ENCODE measurements around the gene OSTM1.

Gene OSTM1

DNA sequence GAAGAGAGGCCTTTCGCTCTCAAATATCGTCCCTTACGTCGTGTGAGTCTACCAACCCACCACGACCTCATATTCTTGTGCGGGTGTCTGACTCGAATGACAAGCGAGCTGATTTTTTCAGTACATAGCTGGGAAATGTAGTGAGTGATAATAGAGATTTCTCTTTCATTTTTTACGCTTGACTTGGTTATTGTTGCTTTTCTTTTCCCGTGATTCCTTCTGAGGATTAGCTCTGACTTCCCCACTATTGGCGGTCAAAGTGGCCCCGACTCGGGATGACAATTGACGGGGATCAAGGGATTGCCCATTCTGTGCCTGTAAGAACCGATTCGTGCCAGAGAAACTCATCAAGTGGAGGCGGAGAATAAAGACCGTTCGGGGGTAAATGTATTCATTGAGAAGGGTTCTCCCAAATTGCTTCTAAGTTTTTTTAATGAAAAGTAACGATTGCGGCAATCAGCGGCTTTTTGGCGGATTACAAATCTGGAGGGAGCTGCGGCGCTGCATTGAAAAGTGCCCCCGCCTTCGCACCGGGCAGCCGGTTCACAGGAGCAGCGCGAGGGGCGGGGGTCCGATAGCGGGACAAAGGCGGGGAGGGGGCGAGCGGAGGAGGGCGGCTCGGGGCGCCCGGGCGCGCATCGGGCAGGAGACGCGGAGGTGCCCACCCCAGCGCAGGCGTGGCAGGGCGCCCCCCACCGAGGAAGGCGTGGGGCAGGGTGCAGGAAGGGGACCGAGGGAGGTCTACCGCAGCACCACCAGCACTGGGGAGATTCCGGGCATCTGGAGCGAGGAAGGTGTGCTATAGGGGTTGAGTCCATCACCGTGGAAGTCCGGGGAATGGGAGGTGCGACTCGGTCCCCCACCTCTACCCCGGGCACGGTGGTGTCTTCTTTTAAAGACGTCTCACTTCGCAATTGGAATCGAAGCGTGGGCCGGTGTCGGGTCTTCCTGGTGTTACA is 44.5 kb upstream of the OSTM1 start:
- no peak for DNase-seq (ENCODE audit: low read depth)
- TF ChIP-seq, protein P1, sequence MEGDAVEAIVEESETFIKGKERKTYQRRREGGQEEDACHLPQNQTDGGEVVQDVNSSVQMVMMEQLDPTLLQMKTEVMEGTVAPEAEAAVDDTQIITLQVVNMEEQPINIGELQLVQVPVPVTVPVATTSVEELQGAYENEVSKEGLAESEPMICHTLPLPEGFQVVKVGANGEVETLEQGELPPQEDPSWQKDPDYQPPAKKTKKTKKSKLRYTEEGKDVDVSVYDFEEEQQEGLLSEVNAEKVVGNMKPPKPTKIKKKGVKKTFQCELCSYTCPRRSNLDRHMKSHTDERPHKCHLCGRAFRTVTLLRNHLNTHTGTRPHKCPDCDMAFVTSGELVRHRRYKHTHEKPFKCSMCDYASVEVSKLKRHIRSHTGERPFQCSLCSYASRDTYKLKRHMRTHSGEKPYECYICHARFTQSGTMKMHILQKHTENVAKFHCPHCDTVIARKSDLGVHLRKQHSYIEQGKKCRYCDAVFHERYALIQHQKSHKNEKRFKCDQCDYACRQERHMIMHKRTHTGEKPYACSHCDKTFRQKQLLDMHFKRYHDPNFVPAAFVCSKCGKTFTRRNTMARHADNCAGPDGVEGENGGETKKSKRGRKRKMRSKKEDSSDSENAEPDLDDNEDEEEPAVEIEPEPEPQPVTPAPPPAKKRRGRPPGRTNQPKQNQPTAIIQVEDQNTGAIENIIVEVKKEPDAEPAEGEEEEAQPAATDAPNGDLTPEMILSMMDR (IDR thresholded peaks at IDR 0.05; ENCODE audit: control insufficient read depth, extremely low read depth, insufficient read depth), result no peak
- H3K4me3 ChIP-seq (ENCODE audit: low read depth, low read length), result no peak overlapping the region

DNA sequence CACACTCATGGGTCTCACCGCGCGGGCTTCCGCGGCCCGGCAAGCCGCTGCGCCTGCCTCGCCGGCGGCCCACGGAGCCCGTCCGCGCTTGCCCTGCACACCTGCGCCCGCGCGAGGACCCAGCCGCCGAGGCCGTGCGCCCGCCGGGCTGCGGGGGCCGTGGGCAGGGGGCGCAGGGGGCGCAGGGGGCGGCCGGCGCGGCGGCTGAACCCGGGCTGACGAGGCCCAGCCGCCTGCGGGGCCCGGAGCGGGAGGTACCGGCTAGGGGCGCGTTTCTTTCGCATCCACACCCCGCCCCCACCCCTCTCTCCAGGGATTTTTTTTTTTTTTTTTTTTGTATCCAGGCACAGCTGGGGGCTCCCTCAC is 43.8 kb upstream of the OSTM1 start:
- no peak for DNase-seq (ENCODE audit: low read depth)
- TF ChIP-seq, protein P1 (IDR thresholded peaks at IDR 0.05; ENCODE audit: control insufficient read depth, extremely low read depth, insufficient read depth), result no peak
- no peak overlapping the region for H3K4me3 ChIP-seq (ENCODE audit: low read depth, low read length)

DNA sequence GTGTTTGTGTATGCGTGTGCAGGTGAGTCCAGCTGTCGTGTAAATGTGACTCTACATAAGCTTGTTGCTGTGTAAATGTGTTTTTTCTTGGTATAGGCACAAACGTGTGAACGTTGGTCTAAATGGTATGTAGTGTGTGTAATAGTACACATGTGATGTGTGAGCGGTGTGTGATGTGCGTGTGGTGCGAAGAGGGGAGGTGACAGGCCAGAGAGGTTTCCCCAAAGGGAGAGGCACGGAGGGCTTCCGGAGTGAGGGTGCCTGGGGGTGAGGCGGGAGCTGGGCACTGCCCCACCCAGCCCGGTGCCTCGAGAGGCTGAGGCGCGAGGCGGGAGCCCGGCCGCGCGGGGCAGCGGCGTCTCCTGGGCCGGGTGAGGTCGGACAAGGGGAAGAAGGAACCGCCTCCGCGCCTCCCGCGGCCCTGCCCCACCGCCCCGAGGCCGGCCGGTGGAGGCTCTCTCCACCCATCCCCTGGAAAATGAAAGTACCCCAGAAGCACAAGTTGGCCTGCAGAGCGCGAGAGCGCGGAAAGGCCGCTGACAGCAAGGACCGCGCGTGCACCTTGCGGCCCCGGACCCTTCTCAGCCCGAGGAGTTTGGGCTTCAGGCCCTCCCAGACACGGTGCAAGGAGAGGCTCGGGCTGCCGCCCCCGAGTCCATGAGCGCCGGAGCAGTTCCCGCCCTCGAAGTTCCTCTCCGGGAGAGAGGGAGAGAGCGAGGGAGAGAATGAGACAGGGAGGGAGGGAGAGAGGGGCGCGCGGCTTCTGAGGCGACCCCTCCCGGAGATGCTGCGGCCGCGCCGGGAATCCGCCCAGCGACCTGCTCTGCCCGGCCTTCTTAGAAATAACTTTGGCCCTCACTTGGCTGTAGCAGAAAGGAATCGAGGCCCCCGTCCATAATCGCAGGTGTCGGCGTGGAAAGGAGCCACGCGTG is 43.2 kb upstream of the OSTM1 start:
- TF ChIP-seq, protein P1 (IDR thresholded peaks at IDR 0.05; ENCODE audit: control insufficient read depth, extremely low read depth, insufficient read depth), result no peak
- H3K4me3 ChIP-seq (ENCODE audit: low read depth, low read length), result no peak overlapping the region
- DNase-seq (ENCODE audit: low read depth), result no peak

DNA sequence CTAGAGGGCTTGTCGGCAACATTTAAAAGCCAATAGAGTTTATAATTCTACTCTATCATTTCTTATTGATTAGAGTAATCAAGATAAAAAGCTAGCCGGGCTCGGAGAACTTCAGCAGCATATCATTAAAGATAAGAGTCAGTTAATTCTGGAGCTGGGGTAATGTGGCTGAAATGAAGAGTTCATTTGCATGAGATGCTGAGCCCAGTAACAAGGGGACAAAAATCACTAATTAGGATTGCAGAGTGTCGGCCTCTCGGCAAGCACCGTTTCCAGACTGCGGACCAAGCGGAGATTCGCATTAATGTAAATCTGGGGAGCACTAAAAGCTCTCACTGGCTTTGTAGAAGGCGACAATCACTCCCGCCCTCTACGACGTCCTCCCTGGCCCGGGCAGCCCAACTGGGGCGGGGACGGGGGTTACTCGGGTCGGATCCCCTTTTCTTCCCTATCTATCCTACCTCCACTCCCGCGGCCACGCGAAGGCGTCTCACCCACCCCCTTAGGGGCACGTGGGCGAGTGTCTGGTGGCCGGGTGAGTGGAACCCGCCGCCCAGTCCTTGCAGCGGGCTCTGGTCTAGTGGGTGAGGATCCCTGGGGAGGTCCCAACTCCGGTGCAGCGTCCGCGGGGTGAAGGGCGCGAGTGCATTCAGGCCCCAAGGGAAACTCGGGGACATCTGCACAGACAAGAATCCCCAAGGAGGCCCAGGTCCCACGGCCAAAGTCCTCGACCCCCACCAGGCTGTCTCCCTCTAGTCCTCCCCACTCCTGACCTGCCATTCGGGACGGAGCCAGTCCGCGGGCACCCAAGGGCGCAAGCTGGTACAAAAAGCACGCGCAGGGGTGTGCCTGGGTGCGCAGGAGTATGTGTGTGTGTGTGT is 42.2 kb upstream of the OSTM1 start:
- no peak for DNase-seq (ENCODE audit: low read depth)
- no peak overlapping the region for H3K4me3 ChIP-seq (ENCODE audit: low read depth, low read length)
- TF ChIP-seq, protein P1 (IDR thresholded peaks at IDR 0.05; ENCODE audit: control insufficient read depth, extremely low read depth, insufficient read depth), result no peak

DNA sequence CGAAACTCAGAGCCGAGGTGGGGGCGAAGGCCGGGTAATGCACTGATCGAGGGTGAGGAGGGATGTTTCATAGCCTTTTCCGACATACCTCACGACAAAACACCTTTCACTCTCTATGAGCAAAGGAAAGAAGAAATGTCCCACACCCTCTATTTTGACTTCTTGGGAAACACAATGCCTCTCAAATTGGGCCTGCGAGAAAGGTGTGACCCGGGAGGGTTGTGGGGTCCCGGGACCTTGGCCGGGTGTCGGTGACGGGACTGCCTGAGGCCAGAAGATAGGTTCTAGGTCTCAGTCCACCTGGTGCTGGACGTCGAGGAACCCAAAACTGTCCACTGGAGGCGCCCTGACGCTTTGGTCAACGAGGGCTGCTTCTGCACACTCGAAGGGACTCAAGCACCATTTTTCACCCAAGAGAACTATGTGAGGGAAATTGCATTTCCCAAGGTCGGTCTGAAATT is 41.1 kb upstream of the OSTM1 start:
- TF ChIP-seq, protein P1 (IDR thresholded peaks at IDR 0.05; ENCODE audit: control insufficient read depth, extremely low read depth, insufficient read depth), result peak; percentile 61
- no peak for DNase-seq (ENCODE audit: low read depth)
- no peak overlapping the region for H3K4me3 ChIP-seq (ENCODE audit: low read depth, low read length)
